Breast epithelium (tissue), 4 donors: Measurements from ENCODE around the gene MAPK8IP2. TPM values are rescaled to one million over a fixed set of nuclear protein-coding genes. Genes with fewer than 3 reads are reported as not detected.

Experiments used
- DNase-seq, 2 donors: peaks; one replicate each; pipeline ENCODE4 v3.0.0-alpha.2; 2019; ENCODE audit warnings: low spot score in 2 of 2
- H3K27ac ChIP-seq, 2 donors: fragments of 200-600 bp; sonication (generic) in 1 of 2; one replicate each; pipeline ENCODE4 v1.5.1; 2016 to 2019; ENCODE audit warnings: mild to moderate bottlenecking in 1 of 2
- H3K27me3 ChIP-seq, 2 donors: fragments of 200-600 bp; sonication (generic) in 1 of 2; one replicate each; pipeline versions ENCODE4 v1.5.1 to v1.6.0; 2017 to 2019; ENCODE audit warnings: control low read depth in 1 of 2, mild to moderate bottlenecking in 1 of 2
- H3K36me3 ChIP-seq: fragments of 200-600 bp; one replicate; pipeline ENCODE4 v1.5.1; 2019
- H3K4me1 ChIP-seq, 2 donors: fragments of 200-600 bp; sonication (generic); one replicate each; pipeline ENCODE4 v1.5.1; 2016 to 2019; ENCODE audit warnings: control low read depth in 1 of 2
- H3K4me3 ChIP-seq, 3 donors: fragments of 200-600 bp; sonication (generic); 1 replicate in 2 of 3; 2 replicates in 1 of 3; pipeline ENCODE4 v1.5.1; 2016 to 2019; ENCODE audit warnings: mild to moderate bottlenecking in 3 of 3, moderate library complexity in 2 of 3
- H3K9me3 ChIP-seq, 2 donors: fragments of 200-600 bp; sonication (generic) in 1 of 2; one replicate each; pipeline ENCODE4 v1.5.1; 2016 to 2019; ENCODE audit warnings: control low read depth in 1 of 2
- CTCF ChIP-seq, 3 donors: fragments of 450-650 bp; IDR thresholded peaks; one replicate each; pipeline ENCODE4 v1.5.1; 2016 to 2017; ENCODE audit warnings: antibody characterized with exemption in 3 of 3, mild to moderate bottlenecking in 3 of 3, moderate library complexity in 3 of 3
- POLR2A ChIP-seq: fragments of 450-650 bp; IDR thresholded peaks from one replicate; pipeline ENCODE4 v1.6.1; 2016; ENCODE audit warnings: antibody characterized with exemption, mild to moderate bottlenecking, moderate library complexity
- POLR2AphosphoS5 ChIP-seq, 3 donors: sonication (generic); formaldehyde crosslinking; IDR thresholded peaks; one replicate each; pipeline ENCODE4 v1.6.1; 2017; ENCODE audit warnings: antibody characterized with exemption in 3 of 3
- intact Hi-C: fragments of 100-400 bp; cut with DNase I; formaldehyde crosslinking; loops from one replicate; pipeline ENCODE4 v1.15.1; 2023; ENCODE audit warnings: low total_unique reads
- total RNA-seq, 3 donors: library from RNA; depleted of rRNA; stranded (reverse); fragments of >200 nt; gene quantifications; one replicate each; pipeline ENCODE4 v1.1.0, GENCODE V29; 2016

The MAPK8IP2 gene
- 1 to 10 TPM; 1.9 to 2.2 (median 2.0) TPM for total RNA-seq

- H3K9me3 ChIP-seq = no peaks in the 10 kb centered on the region
- no peak for DNase-seq
- TF ChIP-seq POLR2A (no peak), CTCF (IDR thresholded peaks at IDR 0.05) (no peak), POLR2AphosphoS5 (IDR thresholded peaks at IDR 0.05) (no peak)
- H3K36me3 ChIP-seq = no peaks in the 10 kb centered on the region
- H3K4me3 ChIP-seq = peak within 1 kb of the TSS; percentile 34 to 75 (median 55)
- H3K27me3 ChIP-seq = peaks cover 0 to 7% of the 10 kb centered on the region in 2 donors
- intact Hi-C loops = no loop called here
- peaks cover 4 to 5% of the 10 kb centered on the region in 2 donors for H3K4me1 ChIP-seq
- no peak within 1 kb of the TSS for H3K27ac ChIP-seq
Observed at GRCh38 chr22:50600538-50600937, at the start of gene MAPK8IP2. Gene MAPK8IP2, plus strand, starts transcription at chr22:50600793. Its CDS starts 26 bp downstream, at chr22:50600819.

- Histone ChIP-seq H3K27me3 (peaks cover 3 to 8% of the 10 kb centered on the region in 2 donors), H3K4me3 (no peak overlapping the region), H3K36me3 (no peaks in the 10 kb centered on the region), H3K4me1 (peaks cover 3 to 10% of the 10 kb centered on the region in 2 donors), H3K9me3 (no peaks in the 10 kb centered on the region), H3K27ac (no peak overlapping the region)
- TF ChIP-seq CTCF (IDR thresholded peaks at IDR 0.05) (no peak), POLR2A (no peak), POLR2AphosphoS5 (IDR thresholded peaks at IDR 0.05) (no peak)
- DNase-seq = no peak
- intact Hi-C loops = no loop called here
Observed at GRCh38 chr22:50551160-50551752, 49.3 kb upstream of the MAPK8IP2 start.

GRCh38 chr22:50553310-50553709 lies 47.3 kb upstream of the MAPK8IP2 start:
- Histone ChIP-seq H3K27ac (no peak overlapping the region), H3K9me3 (no peaks in the 10 kb centered on the region), H3K4me1 (no peaks in the 10 kb centered on the region), H3K4me3 (no peak overlapping the region), H3K27me3 (peaks cover 2 to 3% of the 10 kb centered on the region in 2 donors), H3K36me3 (no peaks in the 10 kb centered on the region)
- TF ChIP-seq CTCF (IDR thresholded peaks at IDR 0.05) (no peak), POLR2AphosphoS5 (IDR thresholded peaks at IDR 0.05) (no peak), POLR2A (no peak)
- intact Hi-C loops = no loop called here
- no peak for DNase-seq

- no peaks in the 10 kb centered on the region for H3K36me3 ChIP-seq
- no peaks in the 10 kb centered on the region for H3K4me1 ChIP-seq
- no peak overlapping the region for H3K27ac ChIP-seq
- no peak for TF ChIP-seq POLR2A
- TF ChIP-seq CTCF (IDR thresholded peaks at IDR 0.05) = no peak
- TF ChIP-seq POLR2AphosphoS5 (IDR thresholded peaks at IDR 0.05) = no peak
- H3K9me3 ChIP-seq = no peaks in the 10 kb centered on the region
- no peak for DNase-seq
- no peaks in the 10 kb centered on the region for H3K27me3 ChIP-seq
- intact Hi-C loops = no loop called here
- no peak overlapping the region for H3K4me3 ChIP-seq
Observed at GRCh38 chr22:50556703-50557102, 43.9 kb upstream of the MAPK8IP2 start.

GRCh38 chr22:50560034-50560433 lies 40.6 kb upstream of the MAPK8IP2 start:
- TF ChIP-seq POLR2AphosphoS5 (IDR thresholded peaks at IDR 0.05) (no peak), POLR2A (no peak)
- Histone ChIP-seq H3K9me3 (no peaks in the 10 kb centered on the region), H3K36me3 (no peaks in the 10 kb centered on the region), H3K27me3 (no peaks in the 10 kb centered on the region), H3K4me1 (no peaks in the 10 kb centered on the region), H3K4me3 (no peak overlapping the region), H3K27ac (no peak overlapping the region)
- intact Hi-C loops = no loop called here
- DNase-seq = no peak
